GM11168 (cell line): Measurements from ENCODE around the gene NACAD.
"Not testable (repeated sequence)": the region's sequence is repeated elsewhere in the genome, so short reads cannot be mapped to it uniquely, and the experiment has no call there.

Experiments used
- in situ Hi-C: fragments of 300-500 bp; cut with MboI; formaldehyde crosslinking; loops from one replicate; pipeline ENCODE4 v1.12.0; 2022; ENCODE audit warnings: low sequenced_read_pairs; ENCODE audit not compliant: unreplicated experiment

NACAD gene

DNA sequence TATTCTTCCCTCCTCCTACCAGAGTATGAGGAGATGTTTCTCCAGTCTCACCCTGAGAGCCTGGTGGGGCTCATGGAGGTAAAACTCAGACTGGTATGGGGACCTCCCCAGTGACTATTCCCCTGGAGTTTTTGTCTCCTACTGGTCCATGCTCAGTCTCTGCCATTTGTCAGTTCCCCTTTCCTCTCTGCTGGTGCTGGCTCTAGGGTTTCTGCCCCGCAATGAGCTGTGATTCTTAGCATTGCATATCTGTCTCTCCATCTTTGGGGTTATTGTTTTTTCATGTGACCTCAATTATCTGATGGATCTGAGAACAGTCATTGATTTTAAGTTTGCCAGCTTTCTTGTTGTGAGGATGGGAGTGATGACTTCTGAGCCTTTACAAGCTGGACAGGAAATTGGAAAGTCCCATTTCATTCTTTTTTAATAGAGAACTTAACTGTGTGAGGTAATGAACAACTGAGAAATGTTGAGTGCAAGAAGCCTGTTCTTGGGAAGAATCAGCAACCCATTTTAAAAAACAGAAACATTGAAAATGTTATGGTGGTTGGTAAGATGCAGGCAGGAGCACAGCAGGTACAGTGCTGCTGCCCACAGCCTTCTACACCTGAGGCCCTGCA, 26.9 kb downstream of the NACAD start:
- in situ Hi-C loops = no loop called here

GRCh38 chr7:45061352-45061751, 27.4 kb downstream of the NACAD start:
- in situ Hi-C loops = no loop called here

DNA sequence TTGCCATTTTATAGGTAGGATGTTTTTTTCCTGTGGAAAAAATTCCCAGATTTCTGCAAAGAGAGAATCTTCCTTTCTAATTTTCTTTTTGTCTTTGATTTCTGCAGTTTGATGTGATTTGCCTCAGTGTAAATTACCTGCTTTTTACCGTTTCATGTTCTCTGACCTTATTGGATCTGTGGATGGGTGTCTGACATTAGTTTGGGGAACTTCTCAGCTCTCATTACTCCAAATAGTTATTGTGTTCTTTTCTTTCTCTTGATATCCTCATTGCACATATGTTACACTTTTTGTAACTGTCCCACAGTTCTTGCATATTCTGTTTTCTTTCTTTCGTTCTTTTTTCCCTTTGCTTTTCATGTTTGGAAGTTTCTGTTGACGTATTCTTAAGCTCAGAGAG, 28.5 kb downstream of the NACAD start:
- in situ Hi-C loops = no loop called here

DNA sequence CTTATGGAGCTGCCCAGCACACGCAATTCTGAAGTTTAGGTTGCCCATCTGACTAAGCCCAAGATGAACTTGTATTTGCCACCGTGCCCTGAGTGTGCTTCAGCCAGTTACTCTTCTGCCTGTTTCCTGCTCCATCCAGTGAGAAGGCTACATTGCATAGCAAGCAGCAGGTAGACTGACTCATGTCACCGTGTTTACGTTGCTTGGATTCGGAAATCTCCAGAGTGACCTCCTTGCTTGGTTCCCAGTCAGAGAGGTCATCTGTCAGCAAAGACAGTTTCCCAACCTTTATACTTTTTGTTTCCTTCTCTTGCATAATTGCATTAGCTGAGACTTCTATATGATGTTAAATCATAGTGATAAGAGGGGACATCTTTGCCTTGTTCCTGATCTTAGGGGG, 30.9 kb downstream of the NACAD start:
- in situ Hi-C loops = no loop called here

- in situ Hi-C loops = no loop called here
Observed at GRCh38 chr7:45055594-45056219, 33.1 kb downstream of the NACAD start.

DNA sequence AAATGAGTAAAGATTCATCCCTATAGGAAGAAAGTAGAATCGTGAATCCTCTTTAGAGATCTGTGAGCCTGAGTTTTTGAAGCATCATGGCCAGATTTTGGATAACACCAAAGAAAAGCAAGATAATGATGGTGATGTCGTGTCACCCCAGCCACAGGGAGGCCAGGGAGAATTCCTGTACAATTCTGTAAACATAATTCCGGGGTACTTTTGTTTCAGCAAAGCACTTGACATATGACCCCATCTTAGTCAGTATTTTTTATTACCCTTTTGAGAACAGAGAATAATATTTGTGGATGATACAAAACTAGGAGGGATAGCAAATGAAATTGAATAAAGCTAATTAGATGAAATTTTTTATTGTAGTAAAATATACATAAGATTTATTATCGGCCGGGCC, 33.8 kb downstream of the NACAD start:
- in situ Hi-C loops = no loop called here

DNA sequence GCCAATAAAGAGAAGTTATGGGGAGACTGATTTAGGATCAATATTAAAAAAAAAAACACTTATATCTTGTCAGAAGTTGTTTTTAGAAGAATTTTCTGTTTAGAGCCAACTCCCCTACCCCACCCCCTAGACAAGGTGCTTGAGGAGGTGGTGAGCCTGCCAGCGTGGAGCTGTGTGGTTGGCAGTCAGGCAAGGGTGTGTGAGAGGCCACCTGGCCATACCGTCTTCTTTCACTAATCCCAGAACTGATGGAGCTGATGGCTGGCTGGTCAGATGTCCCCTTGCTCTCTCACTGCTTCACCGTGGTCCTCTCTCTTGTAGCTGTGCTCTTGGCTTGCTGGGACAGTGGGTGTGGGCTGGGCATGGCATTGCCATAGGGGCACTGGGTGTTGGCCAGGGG, 34.3 kb downstream of the NACAD start:
- in situ Hi-C loops = no loop called here

DNA sequence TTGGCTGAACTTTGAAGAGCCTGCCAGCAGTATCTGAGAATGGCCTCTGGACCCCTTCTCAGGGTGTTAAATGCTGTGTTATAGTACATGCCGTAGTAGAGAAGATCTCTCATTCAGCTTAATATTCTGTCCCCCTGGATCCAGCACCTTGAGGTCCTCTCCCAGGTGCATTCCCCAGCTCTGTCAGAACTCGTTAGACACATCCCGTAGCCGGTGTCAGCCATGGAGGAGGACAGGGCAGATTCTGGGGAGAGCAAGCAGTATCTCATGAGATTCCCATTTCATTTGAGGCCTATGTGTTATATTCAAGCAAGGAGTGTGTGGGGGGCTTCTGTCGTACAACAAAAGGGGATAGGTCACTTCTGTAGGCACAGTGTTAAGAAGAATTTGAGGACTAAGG, 34.8 kb downstream of the NACAD start:
- in situ Hi-C loops = no loop called here

DNA sequence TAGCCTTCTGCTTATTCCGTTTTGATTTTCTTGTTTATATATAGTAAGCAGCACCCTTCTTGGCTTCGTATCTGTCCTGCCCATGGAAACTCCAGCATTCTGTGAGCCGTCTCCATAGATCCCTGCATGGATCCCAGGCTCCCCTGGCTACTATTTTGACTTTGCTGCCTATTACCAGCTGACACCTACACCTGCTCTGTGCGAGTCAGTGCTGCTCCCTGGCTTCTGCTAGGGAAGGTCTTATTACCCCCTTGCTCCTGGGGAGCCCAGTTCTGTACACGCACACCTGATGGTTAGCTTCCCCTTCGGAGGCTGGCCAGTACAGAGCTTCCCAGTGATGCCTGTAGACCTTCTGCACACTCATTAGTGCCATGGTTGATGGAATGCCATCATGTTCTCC, 35.4 kb downstream of the NACAD start:
- in situ Hi-C loops = no loop called here

- in situ Hi-C loops = no loop called here
Observed at GRCh38 chr7:45052011-45052410, 36.8 kb downstream of the NACAD start.

DNA sequence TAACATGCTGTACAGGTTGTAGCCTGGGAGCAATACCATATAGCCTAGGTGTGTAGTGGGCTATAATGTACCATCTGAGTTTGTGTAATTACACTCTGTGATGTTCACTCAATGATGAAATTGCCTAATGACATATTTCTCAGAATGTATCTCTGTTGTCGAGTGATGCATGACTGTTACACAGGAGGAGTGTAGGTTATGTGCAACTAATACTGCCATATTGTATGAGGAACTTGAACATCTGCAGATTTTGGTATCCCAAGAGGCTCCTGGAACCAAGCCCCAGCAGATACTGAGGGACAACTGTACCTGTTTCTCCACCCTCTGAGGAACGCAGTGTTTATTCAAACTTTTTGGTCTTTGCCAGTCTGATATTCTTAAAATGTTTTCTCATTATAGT, 38.6 kb downstream of the NACAD start:
- in situ Hi-C loops = no loop called here

DNA sequence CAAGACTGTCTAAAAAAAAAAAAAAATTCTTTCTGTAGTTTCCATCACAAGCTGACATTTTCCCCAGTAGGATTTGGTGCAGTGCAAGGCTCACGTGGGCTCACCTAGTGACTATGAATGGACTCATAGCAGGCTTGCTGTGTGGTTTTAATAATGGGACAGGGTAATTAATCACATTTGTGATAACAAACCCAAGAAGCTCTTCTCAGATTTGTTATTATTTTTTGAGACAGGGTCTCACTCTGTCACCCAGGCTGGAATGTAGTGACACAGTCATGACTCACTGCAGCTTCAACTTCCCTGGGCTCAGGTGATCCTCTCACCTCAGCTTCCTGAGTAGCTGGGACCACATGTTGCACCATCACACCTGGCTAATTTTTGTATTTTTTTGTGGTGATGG, 40.0 kb downstream of the NACAD start:
- in situ Hi-C loops = no loop called here

DNA sequence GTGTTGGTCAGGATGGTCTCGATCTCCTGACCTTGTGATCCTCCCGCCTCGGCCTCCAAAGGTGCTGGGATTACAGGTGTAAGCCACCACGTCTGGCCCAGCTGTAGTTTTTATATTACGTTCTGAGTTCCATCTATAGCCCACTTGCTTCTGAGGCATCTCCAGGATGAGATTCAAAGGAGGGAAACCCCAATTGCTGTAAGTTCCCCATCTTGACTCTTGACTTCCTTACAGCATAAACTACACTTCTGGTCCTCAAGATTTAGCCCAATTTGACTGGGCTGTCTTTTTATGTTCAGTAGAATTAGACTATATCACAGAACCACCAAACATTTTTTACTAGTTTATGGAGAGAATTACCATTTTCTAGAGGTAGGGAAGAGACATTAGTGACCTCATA, 44.4 kb downstream of the NACAD start:
- in situ Hi-C loops = no loop called here

- in situ Hi-C loops = no loop called here
Observed at GRCh38 chr7:45039106-45039505, 49.7 kb downstream of the NACAD start.

GRCh38 chr7:45037876-45038275, 50.9 kb downstream of the NACAD start:
- in situ Hi-C loops = no loop called here

DNA sequence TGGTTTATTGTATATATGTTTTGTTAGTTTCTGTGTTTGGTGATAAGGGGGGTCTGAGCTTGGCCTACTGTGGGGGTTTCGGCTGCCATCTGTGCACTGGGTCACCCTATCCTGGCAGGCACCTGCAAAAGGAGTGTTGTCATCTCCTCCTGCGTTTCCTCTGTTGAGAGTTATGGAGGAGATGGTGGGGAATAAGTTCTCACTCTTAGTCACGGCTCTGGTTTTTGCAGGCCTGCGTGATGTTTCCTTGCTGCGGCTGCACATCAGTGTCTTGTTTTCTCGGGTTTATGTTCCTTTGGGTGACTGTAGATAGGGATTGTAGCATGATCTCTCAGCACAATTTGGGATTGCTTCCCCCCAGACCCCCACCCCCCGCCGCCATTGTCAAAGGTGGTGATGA, 52.0 kb downstream of the NACAD start:
- in situ Hi-C loops = no loop called here

DNA sequence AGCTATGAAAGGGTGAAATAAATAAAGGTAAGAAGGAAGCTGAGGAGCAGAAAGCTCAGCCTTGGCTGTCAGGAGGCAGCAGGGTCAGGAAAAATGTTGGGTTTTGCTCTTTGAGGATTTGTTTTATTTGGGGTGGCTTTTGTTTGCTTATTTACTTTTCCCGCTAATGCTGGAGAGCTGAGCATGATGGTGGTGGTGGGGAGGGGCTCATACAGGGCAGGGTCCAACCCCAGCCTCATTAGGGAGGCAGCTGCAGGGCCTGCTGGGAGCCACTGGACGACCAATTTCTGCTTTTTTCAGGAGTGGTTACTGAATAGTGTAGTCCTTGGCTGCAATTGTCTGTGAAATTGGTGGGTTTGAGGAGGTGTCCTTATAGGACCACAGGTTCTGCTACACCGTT, 52.5 kb downstream of the NACAD start:
- in situ Hi-C loops = no loop called here

DNA sequence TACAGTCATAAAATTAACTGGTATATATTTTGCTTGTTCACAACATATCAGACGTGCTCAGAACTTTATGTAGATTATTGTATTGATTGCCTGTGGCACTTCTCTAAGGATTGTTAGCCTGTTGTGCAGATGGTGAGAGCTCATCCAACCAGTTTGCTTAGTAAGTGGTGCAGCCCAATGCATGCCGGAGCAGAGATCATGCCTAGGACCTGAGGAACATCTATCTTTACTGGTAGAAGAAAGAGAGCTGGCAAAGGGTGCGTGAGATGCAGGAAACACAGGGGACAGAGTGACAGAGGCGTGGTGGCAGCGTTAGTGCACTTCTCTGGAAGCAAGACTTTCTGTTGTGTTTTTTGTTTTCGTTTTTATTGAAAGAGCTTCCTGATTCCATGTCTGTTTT, 52.9 kb downstream of the NACAD start:
- in situ Hi-C loops = no loop called here

GRCh38 chr7:45035371-45035770, 53.4 kb downstream of the NACAD start:
- in situ Hi-C loops = no loop called here

GRCh38 chr7:45034710-45035109, 54.1 kb downstream of the NACAD start:
- in situ Hi-C loops = not testable (repeated sequence)

- in situ Hi-C loops = no loop called here
Observed at GRCh38 chr7:45033931-45034290, 54.9 kb downstream of the NACAD start.

DNA sequence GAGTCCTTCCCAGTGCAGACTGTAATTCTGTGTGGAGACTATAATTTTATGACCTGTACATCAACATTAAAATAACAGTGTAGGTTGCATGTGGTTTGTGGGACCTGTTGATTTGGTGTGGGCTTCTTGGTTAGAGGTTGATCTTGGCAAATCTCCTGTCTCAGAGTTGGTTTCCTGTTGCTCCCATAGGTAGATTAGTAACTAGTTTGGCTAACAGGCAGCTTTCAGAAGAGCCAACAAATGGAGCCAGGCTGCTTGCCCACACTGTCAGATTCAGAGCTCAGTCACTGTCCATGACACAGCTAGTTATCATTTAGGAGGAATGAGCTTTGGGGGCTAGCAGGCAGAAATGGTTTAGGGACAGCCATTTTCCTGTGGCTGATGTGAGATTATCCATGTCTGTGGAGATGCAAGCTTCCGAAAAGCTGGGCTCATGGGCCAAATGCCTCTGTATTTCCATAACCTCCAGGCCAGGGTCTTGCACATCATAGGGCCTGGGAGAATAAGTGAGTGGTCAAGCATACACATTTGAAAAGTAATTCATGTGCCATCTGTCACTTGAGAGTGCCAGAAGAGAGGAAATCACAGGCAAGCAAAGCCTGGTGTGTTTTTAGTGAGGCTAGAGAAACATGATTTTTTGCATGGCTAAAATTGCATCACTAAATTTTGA, 55.4 kb downstream of the NACAD start:
- in situ Hi-C loops = no loop called here
